ENCODE data around the gene CCR8.
"Not testable (repeated sequence)": the region's sequence is repeated elsewhere in the genome, so short reads cannot be mapped to it uniquely, and the experiment has no call there.

Gene CCR8

DNA sequence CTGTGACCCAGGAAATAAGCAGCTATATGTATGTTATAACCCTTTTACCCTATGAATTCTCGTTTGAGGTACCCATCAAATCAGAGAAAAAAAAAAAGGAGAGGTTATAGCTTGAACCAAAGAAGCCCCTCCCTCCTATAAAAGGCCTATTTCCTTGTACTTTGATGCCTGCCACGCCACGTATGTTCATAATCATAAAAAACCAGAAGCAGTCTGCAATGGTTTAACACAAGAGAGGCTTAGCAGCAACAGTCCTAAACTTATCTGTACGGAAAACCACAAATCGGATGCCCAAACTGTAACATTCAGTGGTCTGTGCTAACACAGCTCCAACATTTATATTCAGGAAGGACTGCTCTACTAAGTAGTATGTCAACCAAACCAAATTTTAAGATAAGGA is 21.2 kb downstream of the CCR8 start:
- DNase-seq (ENCODE audit: low spot score) = no peak

DNA sequence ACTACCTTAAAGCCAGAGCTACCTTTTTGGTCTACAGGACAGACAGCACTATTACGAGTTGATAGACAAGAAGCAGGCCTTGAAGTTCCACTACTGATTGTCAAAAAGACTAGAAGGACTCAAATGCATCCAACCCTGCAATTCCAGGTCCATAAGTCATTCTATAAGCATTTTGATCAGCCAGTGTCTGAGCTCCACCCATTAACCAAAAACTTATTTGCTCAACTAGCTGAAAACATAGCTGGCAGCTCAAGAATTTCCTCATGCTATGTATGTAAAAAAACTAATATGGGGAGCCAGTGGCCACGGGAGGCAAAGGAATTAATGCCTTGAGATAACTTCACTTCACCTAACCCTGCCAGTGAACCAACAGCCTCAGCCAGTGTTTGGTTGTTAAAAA is 21.6 kb downstream of the CCR8 start:
- DNase-seq (ENCODE audit: low spot score) = not testable (repeated sequence)

DNA sequence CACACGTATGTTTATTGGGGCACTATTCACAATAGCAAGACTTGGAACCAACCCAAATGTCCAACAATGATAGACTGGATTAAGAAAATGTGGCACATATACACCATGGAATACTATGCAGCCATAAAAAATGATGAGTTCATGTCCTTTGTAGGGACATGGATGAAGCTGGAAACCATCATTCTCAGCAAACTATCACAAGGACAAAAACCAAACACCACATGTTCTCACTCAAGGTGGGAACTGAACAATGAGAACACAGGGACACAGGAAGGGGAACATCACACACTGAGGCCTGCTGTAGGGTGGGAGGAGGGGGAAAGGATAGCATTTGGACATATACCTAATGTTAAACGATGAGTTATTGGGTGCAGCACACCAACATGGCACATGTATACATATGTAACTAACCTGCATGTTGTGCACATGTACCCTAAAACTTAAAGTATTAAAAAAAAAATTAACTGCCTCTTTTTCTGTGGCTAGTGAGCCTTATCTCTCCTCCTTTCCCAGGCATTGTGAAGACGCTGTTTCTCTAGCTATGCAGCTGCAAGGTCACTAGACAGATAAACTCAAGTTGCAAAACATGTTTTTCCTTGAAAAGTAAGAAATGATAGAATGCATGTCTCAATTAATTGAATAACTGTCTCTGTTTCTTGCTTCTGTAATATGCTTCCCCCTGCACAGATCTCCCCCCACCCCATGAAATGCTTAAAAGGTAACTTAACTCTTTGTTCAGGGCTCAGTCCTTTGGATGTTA is 23.8 kb downstream of the CCR8 start:
- DNase-seq (ENCODE audit: low spot score) = not testable (repeated sequence)

DNA sequence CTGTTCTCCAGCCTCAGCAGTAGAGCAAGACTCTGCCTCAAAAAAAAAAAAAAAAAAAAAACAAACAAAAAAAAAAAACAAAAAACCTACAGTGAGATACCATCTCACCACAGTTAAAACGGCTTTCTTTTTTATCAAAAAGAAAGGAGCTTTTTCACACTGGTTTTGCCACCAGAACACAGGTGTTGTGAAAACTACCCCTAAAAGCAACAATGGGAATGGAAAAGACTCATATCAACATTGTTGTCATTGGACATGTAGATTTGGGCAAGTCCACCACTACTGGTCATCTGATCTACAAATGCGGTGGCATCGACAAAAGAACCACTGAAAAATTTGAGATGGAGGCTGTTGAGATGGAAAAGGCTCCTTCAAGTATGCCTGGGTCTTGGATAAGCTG is 28.8 kb downstream of the CCR8 start:
- no peak for DNase-seq (ENCODE audit: low spot score)

DNA sequence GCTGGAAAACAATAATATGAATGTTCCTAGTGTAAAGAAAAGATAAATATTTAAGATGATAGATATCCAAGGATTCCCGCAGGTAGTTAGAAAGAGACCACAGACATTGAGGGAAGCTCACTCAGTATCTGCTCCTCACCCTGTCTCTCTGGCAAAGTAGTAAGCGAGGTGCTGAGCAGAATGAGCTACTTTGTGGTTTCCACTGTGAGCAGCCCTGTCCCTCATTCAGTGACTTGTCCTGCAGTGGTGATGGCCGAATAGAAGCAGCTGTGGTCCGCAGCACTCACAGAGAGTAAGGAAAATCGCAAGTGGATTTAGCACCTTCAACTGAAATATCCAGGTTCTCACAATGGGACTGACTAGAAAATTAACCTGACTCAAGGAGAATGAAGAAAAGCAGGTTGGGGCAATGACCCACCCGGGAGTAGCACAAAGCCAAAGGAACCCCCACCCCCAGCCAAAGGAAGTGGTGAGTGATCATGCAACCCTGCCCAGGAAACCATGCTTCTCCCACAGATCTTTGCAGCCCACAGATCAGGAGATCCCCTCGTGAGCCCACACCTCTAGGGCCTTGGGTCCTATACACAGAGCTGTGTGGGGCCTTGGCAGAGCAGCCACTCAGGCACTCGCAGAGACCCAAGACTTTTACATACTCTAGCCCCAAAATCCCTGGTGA is 31.9 kb downstream of the CCR8 start:
- DNase-seq (ENCODE audit: low spot score) = no peak

DNA sequence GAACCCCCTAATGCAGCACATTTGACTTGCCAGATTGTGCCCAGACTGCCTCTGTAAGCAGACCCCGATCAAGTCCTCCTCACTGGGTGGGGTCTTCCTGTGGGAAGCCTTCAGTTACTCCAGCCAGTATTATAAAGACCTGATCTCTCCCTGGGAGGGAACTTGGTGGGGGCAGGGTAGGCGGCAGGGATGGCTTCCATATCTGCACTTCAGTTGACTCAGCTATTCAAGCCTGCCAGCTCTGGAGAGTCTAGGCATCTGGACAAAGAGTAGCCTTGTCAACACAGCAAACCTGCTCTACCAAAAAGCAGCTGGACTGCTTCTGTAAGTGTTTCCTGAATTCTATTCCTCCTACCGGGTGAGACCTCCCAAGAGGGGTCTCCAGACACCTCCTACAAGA is 32.7 kb downstream of the CCR8 start:
- DNase-seq (ENCODE audit: low spot score) = no peak

DNA sequence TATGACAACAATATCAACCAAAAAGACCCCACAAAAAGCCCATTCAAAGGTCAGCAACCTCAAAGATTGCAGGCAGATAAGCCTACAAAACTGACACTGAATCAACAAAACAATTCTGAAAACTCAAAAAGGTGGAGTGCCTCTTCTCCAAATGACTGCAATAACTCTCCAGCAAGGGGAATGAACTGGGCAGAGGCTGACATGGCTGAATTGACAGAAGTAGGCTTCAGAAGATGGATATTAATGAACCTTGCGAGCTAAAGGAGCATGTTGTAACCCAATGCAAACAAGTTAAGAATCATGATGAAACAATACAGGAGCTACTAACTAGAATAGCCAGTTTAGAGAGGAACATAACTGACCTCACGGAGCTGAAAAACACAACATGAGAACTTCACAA is 33.3 kb downstream of the CCR8 start:
- no peak for DNase-seq (ENCODE audit: low spot score)

DNA sequence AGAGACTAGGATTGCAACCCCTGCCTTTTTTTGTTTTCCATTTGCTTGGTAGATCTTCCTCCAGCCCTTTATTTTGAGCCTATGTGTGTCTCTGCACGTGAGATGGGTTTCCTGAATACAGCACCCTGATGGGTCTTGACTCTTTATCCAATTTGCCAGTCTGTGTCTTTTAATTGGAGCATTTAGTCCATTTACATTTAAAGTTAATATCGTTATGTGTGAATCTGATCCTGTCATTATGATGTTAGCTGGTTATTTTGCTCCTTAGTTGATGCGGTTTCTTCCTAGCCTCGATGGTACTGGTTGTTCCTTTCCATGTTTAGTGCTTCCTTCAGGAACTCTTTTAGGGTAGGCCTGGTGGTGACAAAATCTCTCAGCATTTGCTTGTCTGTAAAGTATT is 40.9 kb downstream of the CCR8 start:
- not testable (repeated sequence) for DNase-seq (ENCODE audit: low spot score)

DNA sequence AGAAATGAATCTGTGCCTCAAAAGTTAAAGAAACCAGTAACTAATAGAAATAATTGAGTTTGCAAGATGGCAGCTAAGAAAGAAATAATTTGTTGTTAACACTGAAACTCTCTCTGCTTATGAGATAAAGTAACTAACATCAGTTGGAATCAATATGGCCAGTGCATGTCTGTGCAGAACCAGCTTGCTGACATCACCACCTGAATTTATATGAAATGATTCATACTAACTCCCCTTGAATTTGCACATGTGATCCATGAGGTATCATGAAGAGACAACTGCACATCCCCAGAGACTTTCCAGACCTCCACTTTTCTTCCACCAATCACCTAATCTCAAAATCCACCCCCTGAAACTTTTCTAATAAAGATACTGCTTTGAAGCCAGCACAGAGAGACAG is 43.3 kb downstream of the CCR8 start:
- no peak for DNase-seq (ENCODE audit: low spot score)

DNA sequence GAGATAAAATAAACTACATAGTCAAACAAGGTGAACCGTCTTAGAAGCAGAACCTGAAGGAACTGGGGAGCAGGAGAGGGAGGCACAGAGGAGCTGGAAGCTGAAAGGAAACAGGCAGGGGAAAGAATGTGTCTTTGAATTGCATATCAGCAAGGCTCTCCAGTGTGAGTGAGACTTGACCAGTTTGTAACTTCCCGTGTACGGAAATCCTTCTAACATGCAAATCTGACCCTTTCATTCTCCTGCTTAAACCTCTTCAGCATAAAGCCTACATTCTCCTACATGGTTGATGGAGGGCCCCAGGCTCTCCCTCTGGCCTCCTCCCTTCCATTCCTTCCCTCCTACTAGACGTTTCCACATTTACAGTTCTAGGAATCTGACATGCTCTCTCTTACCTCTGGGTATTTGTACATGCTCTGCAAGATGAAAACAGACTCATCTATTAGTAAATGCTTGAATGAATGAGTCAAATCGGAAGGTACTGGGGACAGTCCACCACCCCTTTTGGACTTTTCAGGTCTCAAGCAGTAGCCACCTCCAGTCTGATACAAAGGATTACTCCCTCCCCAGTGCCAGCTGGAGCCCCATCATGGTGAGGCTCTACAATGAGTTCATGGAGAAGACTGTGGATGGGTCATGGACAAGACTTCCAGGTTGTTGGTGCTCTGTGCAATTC is 47.6 kb downstream of the CCR8 start:
- DNase-seq (ENCODE audit: low spot score) = no peak

DNA sequence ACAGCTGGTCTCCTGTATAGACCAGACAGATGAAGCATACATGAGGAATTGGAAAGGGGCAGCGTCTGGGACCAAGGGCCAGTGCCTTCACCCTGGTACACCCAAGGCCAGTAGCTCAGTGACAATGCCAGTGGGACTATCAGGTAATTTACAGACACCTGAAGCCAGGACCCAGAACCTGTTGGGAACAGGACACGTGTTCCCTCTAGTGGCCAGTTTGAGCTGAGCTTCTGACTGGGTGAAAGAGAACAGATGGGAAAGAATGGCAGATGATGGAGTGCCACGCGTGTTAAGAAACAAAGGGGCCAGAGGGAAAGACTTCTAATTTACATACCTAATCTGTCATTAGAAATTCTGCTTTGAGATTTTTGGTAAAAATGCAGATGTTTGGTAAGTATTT is 48.6 kb downstream of the CCR8 start:
- DNase-seq (ENCODE audit: low spot score) = peak; percentile 69

DNA sequence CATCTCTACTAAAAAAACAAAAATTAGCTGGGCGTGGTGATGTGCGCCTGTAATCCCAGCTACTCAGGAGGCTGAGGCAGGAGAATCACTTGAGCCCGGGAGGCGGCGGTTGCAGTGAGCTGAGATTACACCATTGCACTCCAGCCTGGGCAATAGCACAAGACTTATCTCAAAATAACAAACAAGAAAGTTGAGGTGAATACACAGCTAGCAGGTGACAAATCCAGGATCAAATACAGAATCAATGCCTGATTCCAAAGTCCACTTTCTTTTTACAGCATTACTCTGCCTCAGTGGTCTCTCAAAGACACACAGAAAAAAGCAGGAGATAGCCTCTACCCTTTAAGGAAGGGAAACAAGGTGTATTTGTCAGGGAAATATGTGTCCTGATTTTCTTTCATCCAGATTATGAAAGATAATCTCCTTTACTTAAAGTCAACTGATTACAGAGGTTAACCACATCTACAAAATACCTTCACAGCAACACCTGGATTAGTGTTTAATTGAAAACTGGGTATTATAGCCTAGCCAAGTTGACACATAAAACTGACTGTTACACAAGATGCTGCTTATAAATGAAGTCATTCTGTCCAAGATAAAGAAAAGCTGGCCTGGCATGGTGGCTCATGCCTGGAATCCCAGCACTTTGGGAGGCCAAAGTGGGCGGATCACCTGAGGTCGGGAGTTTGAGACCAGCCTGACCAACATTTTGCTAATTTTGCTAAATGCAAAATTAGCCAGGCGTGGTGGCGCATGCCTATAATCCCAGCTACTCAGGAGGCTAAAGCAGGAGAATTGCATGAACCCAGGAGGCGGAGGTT is 49.7 kb downstream of the CCR8 start:
- no peak for DNase-seq (ENCODE audit: low spot score)

DNA sequence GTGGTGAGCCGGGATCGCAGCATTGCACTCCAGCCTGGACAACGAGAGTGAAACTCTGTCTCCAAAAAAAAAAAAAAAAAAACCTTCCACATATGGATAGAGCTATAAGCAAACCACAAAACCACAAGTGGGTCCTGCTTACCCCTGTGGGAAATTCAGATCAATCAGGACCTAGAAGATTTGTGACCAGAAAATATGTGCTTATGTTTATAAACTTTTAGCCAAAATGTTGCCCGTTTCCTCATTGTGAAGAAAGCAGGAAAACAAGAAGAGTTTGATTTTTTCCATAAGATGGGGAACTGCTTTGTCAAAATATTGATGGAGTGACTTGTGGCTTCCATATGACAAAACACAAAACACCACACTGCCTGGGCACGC is 50.3 kb downstream of the CCR8 start:
- DNase-seq (ENCODE audit: low spot score) = no peak

DNA sequence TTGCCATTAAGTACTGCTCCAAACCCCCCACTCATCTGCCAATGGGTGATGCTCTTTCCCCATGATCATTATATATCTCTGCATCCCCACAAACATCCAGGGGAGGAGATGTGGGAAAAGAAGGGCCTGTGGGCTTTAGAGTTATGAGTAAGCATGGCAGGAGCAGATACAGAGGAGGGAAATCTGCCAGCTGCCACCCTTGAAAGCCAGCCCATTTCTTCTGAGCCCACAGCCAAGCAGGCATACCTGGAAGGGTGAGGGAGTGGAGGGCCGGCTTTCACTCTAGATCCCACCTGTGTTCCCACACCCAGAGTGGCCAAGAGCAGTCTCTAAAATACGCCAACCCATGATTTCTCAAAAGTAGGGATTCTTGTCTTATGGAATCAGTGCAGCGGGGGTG is 51.9 kb downstream of the CCR8 start:
- DNase-seq (ENCODE audit: low spot score) = no peak

All from hematopoietic multipotent progenitor cell treated with erythropoietin and hydrocortisone succinate and interleukin-3 and kit ligand, for 15 days (in vitro differentiated cells).